Measurements from ENCODE around the gene FAM170A.

FAM170A gene, protein sequence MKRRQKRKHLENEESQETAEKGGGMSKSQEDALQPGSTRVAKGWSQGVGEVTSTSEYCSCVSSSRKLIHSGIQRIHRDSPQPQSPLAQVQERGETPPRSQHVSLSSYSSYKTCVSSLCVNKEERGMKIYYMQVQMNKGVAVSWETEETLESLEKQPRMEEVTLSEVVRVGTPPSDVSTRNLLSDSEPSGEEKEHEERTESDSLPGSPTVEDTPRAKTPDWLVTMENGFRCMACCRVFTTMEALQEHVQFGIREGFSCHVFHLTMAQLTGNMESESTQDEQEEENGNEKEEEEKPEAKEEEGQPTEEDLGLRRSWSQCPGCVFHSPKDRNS

GRCh38 chr5:119629339-119629738 is at the start of gene FAM170A:
Gene FAM170A (plus strand): TSS chr5:119629558. CDS start chr5:119629769, 211 bp downstream.
- no peak for DNase-seq (ENCODE audit: low read depth)

GRCh38 chr5:119582987-119583386 is 46.4 kb upstream of the FAM170A start:
- DNase-seq (ENCODE audit: low read depth) = no peak

DNA sequence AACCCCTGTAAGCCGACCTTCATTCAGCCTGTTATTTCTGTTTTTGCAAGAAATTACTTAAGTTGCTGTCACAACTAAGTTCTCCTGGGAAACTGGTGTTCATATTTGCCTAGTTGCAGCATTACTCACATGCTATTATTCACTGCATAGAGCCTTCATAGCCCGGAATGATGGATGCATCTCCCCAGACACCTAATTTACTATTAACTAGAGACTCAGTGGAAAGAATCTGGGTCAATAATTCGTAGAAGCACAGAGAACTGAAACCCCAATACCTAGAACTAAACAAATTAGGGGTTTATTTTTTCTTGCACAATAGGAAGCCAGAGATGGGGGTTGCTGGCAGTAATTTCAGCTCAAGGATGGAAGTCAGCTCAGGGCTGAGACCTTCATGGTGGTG is 45.7 kb upstream of the FAM170A start:
- DNase-seq (ENCODE audit: low read depth) = no peak

DNA sequence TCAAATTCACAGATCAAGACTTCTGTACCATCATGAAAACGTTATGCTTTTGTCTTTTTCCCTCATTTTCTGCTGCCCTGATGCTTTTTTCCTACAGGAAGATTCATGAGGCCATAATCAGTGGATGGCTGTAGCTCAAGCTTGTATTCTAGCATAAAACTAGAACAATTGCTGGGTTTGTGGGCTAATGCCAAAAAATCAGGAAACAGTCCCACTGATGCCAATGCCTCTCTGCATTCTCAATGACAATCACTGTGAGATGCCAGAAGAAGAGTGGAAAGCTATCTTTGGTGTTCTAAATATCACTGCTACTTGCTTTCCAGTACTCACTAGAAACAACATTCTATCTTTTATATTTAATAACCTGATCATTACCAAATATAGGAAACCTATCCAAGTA is 33.3 kb upstream of the FAM170A start:
- no peak for DNase-seq (ENCODE audit: low read depth)

DNA sequence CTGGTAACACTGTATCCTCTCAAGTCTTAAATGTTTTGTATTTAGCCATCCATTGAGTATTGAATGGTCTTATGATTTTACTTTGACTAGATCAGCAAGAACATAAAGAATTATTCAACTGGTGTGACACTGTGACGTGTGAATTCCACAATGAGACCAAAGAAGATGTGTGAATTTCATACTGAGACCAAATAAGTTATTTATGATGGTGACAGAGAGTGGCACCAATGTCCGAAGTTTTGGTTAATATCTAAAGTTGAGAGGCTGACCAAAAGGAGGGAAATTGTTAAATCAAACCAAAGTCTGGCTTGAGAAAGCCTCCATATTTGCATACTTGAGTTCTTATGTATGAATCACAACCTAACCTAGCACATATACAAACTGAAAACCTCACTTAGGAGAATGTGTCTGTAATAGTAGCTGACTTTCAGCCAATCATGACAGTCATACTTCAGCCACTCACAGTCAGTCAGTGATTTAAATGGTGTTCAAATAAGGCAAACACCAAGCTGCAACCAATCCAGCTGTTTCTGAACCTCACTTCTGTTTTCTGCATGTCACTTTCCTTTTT is 31.5 kb upstream of the FAM170A start:
- DNase-seq (ENCODE audit: low read depth) = no peak

DNA sequence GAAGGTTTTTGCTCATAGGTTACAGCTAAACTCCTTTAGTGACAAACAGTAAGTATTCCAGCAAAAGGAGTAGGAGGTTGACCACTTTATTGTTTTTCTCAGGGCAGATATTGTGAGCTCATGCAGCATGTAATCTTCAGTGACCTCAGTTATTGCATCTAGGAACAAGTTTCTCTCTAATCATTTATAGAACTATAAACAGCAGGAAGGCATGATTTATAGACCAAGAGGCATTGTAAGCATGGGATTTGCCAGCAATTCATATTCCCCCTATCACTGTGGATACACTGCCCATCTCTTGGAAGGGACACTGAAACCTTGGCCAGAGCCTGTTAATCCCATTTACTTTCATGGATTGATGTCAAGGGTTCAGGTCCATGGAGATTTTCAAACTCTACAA is 15.4 kb upstream of the FAM170A start:
- DNase-seq (ENCODE audit: low read depth) = no peak

DNA sequence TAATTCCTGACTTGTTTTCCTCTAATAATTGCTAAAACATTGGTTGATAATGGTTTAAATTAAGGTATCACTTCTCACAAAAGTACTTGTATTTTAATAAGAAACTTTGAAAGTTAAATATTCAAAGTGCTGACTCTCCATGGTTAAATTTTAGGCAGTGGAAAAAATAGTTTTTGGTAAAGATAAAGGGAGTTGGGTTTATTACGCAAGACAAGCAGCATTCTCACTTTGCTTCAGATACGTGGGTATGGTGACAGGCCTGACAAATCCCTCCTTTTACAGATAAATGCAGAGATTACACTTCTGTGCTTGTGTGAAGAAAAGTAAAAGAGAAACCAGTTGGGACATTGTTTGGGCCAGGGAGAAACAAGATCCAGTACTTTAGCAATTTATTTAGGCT is 14.5 kb upstream of the FAM170A start:
- no peak for DNase-seq (ENCODE audit: low read depth)

- no peak for DNase-seq (ENCODE audit: low read depth)
These were observed 3.3 kb upstream of the FAM170A start for GRCh38 chr5:119626086-119626485.

DNA sequence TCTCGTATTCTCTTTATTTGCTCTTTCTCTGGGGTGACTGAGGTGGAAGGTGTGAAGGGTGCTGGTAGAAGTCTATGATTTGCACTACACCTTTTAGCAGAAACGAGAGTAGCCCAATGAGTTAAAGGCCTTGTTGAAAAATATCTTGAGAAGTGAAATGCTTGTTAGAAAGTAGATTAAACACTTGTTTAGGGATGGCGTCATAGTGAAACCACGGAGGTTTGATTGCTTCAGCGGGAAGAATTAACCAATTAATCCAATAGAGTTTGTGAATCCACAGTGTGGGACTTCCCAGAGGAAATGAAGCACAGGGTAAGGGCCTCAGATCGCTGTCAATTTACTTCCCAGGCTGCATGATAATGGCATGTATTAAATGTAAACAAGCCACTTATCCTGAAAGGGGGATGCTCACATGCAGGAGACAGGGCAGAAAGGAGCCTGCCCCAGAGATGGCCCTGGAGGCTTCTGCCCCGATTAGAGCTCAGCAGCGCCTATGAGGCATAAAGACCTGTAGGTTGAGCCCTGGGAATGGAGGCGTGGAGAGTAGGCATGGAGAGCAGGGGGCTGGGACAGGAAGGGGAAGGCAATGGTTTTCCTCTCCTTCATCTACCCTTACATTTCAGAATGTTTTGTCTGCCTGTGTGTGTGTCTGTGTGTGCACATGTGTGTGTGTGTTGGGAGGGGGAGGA is 1.5 kb downstream of the FAM170A start:
- DNase-seq (ENCODE audit: low read depth) = no peak

DNA sequence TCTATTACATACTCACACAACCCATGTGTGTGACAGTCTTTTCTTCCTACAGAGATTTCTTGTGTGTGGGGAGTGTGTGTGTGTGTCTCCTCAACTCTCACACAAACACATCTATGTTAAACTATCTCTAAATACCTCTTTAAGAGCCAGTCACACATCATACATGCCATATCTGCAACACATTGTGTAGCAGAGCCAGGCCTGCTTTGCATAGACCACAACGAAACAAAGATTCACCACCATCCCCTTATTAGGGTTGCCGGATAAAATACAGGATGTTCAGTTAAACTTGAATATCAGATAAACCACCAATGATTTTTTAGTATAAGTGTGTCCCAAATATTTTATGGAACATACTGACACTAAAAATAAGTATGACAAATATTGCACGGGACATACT is 2.3 kb downstream of the FAM170A start:
- DNase-seq (ENCODE audit: low read depth) = no peak

- no peak for DNase-seq (ENCODE audit: low read depth)
These were observed 22.1 kb downstream of the FAM170A start for GRCh38 chr5:119651486-119651885.

DNA sequence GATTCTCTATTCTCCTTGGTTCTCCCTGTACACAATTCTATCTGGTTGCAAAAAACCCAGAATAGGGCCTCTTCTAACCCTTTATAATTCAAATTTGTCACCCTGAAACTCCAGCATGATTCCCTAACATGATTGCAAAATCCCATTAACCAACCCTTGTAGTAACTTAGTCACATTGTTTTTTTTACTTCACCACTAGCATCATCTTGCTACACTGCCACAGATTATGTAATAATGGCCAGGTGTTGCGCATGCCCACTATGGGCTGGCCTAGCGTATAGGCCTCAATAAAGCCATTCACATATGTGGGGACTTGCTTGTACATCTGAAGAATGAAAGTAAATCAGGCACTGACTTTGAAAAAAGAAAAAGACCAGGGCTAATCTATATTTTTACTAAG is 25.7 kb downstream of the FAM170A start:
- DNase-seq (ENCODE audit: low read depth) = no peak

DNA sequence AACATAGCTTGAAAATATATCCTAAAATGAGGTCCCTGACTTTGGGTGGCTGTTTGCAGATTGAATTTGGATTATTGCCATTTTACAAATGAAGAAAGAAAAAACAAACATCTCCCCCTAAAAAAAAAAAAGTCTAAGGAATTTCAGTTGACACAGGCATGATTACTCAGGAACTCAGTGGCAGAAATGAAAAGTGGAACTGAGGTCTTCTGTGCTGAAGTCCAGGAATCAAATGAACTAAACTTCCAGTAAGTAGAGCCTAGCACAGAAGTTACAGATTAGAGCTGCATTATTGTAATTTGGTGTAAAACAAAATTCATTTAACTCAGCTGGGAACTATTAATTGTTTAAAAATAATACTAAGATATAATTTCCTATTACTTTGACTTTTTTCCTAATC is 26.7 kb downstream of the FAM170A start:
- no peak for DNase-seq (ENCODE audit: low read depth)

DNA sequence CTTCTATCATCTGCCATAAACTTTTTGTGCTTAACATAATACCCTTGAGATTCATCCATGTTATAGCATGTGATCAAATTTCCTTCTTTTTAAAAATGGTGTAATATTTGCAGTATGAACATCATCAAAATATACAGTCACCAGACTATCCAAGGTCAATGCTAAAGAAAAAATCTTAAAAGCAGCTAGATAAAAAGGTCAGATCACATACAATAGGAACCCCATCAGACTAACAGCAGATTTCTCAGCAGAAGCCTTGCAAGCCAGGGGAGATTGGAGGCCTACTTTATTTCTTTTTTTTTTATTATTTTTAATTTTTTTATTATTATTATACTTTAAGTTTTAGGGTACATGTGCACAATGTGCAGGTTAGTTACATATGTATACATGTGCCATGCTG is 37.2 kb downstream of the FAM170A start:
- DNase-seq (ENCODE audit: low read depth) = no peak

- no peak for DNase-seq (ENCODE audit: low read depth)
These were observed 49.1 kb downstream of the FAM170A start for GRCh38 chr5:119678351-119679028.

DNA sequence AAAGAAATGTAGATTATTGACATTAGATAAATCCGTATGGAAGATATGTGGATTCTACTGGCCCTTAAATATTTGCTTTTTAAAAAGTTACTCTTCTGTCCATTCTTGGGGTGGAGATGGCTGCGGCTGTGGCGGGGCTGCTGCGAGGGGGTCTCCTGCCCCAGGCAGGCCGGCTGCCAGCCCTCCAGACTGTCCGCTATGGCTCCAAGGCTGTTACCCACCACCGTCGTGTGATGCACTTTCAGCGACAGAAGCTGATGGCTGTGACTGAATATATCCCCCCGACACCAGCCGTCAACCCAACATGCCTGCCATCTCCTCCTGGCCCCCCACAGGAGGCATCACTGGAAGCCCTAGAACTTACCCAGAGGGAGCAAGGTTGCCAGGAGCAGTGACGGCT is 50.7 kb downstream of the FAM170A start:
- DNase-seq (ENCODE audit: low read depth) = no peak

- DNase-seq (ENCODE audit: low read depth) = no peak
These were observed 52.4 kb downstream of the FAM170A start for GRCh38 chr5:119681734-119682133.

- no peak for DNase-seq (ENCODE audit: low read depth)
These were observed 53.0 kb downstream of the FAM170A start for GRCh38 chr5:119682372-119682771.

All from activated T-cell treated with anti-CD3 and anti-CD28 coated beads for 24 hours (primary cell).